Right lobe of liver (tissue), 4 donors: ENCODE measurements around the gene GGT6.

Experiments used
- POLR2A ChIP-seq: fragments of 450-650 bp; IDR thresholded peaks from one replicate; pipeline ENCODE4 v1.6.1; 2017; ENCODE audit warnings: antibody characterized with exemption, mild to moderate bottlenecking
- TF ChIP-seq, protein P1 (sequence below), 4 donors: fragments of 200-600 bp in 3 of 4; fragments of 450-650 bp in 1 of 4; IDR thresholded peaks; one replicate each; pipeline versions ENCODE4 v1.5.1 to v1.8.0; 2016 to 2022; ENCODE audit warnings: antibody characterized with exemption in 4 of 4, mild to moderate bottlenecking in 2 of 4
- donor health status: DM: no; HTN: no; CAD: no.
- donor health status: DM: no; HTN: no; CAD: no.
- donor health status: DM: no; HTN: yes; CAD: no.

DNA sequence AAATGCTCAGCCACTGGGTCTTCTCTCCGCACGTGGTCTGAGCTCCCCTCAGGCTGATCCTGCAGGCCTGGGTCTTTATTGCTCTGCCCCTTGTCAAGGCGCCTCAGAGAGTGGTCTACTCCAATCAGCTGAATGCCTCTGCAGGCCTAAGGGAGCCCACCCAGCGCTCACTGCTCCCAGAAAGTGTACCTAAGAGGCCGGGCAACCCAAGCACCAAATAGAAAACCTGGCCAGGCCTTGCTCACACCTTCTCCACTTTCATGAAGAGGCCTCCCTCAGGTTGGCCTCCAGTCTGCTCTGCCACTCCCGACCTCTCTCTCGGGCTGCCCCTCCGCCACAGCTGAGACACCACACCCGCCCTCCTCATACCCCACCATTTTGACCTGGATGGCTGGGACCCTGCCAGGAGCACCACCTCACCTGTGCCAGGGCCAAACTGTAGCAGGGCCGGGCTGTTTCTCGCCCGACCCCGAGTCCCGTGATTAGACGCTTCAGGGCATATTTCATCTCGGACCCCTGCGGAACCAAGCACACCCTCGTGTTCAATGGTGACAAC is 5.9 kb downstream of the GGT6 start:
- TF ChIP-seq, protein P1, sequence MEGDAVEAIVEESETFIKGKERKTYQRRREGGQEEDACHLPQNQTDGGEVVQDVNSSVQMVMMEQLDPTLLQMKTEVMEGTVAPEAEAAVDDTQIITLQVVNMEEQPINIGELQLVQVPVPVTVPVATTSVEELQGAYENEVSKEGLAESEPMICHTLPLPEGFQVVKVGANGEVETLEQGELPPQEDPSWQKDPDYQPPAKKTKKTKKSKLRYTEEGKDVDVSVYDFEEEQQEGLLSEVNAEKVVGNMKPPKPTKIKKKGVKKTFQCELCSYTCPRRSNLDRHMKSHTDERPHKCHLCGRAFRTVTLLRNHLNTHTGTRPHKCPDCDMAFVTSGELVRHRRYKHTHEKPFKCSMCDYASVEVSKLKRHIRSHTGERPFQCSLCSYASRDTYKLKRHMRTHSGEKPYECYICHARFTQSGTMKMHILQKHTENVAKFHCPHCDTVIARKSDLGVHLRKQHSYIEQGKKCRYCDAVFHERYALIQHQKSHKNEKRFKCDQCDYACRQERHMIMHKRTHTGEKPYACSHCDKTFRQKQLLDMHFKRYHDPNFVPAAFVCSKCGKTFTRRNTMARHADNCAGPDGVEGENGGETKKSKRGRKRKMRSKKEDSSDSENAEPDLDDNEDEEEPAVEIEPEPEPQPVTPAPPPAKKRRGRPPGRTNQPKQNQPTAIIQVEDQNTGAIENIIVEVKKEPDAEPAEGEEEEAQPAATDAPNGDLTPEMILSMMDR (IDR thresholded peaks at IDR 0.05) = no peak
- TF ChIP-seq POLR2A = no peak
